ENCODE data around the gene MMRN2.
A peak's percentile ranks its signal among the peaks of the same experiment; 100 is the strongest.
"Not testable (repeated sequence)": the region's sequence is repeated elsewhere in the genome, so short reads cannot be mapped to it uniquely, and the experiment has no call there.

The MMRN2 gene, protein sequence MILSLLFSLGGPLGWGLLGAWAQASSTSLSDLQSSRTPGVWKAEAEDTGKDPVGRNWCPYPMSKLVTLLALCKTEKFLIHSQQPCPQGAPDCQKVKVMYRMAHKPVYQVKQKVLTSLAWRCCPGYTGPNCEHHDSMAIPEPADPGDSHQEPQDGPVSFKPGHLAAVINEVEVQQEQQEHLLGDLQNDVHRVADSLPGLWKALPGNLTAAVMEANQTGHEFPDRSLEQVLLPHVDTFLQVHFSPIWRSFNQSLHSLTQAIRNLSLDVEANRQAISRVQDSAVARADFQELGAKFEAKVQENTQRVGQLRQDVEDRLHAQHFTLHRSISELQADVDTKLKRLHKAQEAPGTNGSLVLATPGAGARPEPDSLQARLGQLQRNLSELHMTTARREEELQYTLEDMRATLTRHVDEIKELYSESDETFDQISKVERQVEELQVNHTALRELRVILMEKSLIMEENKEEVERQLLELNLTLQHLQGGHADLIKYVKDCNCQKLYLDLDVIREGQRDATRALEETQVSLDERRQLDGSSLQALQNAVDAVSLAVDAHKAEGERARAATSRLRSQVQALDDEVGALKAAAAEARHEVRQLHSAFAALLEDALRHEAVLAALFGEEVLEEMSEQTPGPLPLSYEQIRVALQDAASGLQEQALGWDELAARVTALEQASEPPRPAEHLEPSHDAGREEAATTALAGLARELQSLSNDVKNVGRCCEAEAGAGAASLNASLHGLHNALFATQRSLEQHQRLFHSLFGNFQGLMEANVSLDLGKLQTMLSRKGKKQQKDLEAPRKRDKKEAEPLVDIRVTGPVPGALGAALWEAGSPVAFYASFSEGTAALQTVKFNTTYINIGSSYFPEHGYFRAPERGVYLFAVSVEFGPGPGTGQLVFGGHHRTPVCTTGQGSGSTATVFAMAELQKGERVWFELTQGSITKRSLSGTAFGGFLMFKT

DNA sequence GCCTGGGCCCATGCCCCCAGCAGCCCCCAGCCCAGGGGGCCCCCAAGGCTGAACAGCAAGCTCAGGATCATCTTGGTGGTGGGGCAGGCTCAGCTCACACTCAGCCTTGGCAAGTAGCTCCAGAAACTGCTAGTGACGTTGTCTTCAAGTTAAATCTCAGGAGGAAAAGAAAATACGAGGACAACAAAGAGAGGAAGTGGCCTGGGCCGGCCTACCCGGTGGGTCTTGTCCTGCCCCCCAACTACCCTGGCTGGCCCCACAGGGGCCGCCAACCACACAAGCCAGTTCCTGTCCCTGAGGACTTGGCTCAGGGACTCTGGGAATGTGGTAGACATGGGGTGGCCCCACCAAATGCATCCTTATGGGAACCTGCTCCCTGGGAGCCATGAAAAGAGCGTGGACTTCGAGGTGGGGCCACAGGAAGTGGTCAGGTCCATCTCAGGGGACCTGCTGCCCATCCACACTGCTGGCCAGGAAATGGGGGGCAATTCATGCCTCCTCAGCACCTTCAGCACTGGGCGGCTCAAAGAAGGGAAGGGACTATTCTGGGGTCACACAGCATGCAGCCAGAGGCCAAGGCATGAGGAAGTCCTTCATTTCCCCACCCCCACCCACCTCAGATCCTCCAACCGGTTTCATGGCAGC lies at the start of gene MMRN2:
MMRN2 (minus strand) TSS at position 145 of the 645 bp plus-strand sequence; CDS start at position 71, 74 bp downstream.
- no peak for DNase-seq

DNA sequence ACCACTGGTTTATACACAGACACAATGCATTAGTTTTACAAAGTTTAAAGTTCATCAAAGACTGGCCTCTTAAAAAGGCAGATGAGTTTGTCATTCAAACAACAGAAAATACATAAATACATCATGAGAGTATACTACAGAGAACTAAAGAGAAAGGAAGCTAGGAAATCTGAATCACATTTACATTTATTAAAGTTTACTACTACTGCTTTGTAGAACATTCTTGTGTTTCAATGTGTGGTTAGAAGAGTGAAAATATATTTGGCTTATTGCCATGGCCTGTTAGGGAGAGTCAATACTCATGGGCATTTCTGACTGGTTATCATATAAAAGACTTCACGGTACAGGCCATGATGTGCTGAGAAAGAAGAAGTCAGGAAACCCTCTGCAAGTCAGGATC lies 49.7 kb upstream of the MMRN2 start:
- not testable (repeated sequence) for DNase-seq

DNA sequence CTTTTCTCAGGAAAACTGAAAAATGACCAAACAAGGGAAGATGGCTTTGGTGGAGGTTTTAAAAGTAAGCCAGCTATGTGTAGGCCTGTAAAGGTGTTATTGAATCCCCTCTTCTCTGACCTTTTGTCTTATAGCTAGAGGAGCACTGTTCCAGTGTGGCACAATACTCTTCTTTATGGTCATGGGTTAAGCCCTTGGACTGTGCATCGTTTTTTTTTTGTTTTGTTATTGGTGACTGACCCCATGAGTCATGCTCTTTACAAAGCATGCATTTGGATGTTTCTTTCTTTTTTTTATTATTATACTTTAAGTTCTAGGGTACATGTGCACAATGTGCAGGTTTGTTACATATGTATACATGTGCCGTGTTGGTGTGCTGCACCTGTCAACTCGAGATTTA lies 43.1 kb upstream of the MMRN2 start:
- DNase-seq, result no peak

DNA sequence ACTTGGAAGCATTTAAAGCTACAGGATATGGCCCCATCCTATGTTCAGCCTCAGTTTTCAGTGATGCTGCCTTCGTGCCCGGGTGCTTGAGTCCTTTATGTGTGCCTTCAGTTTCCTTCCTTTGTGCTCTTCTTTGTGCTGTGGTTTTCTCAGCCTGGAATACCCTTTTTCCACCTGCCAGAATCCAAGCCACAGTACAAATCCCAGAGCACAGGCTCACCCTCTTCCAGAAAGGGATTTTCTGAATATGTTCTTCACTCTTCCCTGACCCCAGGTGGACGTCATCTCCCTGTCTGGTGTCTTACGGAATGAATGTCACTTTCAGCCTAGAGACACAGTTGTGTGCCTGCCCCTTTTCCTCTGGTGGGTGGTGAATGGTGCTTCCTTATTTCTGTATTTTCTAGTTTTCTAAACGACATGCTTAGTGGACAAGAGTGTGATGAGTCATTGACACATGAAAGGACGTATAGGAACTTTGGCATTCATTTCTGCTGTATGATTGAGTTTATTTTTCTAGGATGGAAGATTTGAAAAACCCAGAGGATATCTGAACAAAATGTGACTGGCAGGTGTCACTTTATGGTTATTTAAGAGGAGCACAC lies 42.5 kb upstream of the MMRN2 start:
- DNase-seq, result not testable (repeated sequence)

DNA sequence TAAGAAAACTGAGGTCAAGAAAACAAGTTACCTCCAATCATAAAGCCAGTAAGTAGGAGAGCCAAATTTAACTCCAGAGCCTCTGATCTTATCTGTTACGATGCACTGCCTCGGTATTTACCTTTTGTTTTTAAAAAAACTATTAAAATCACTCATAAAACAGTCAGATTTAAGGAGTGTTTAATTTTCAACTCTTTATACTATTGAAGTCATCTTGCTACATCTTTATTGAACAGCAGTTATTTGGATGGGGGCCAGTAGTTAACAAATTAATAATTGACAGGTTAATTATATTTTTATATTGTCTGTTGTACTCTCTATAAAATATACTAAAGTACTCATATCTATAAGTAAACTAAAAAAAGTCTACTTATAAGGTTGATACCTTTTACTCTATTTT lies 35.5 kb upstream of the MMRN2 start:
- no peak for DNase-seq

DNA sequence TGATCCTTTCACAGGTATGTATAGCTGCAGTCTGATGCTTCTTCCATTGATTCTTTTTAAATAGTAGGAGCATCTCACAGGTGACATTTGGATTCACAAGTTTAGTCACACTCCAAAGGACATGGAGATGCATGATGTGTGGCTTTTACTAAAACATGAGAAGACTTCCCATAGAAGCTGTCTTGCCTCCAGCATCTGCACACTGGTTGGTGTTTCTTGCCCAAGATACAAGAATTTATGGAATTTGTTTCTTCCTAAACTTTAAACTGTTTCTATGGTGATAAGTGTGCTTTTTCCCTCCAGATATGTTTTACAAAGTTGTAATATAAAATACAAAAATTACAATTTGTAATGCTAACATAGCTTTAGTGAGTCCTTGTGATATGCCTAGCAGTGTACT lies 35.0 kb upstream of the MMRN2 start:
- DNase-seq, result no peak

DNA sequence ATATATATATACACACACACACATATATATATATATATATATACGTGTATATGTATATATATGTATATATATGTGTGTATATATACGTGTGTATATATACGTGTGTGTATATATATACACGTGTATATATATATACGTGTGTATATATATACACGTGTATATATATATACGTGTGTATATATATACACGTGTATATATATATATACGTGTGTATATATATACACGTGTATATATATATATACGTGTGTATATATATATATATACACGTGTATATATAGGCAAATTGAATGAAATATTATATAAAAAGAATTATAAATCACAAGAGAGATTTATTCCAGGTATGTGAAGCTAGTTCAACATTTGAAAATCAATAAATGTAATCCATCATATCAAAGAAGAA lies 33.9 kb upstream of the MMRN2 start:
- not testable (repeated sequence) for DNase-seq

DNA sequence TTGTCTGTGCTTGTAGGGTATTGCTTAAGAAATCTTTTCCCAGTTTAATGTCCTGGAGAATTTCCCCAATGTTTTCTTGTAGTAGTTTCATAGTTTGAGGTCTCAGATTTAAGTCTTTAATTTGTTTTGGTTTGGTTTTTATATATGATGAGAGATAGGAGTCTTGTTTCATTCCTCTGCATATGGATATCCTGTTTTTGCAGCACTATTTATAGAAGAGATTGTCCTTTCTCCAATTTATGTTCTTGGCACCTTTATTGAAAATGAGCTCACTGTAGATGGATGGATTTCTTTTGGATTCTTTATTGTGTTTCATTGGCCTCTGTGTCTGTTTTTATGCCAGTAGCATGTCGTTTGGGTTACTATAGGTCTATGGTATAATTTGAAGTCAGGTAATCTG lies 31.1 kb upstream of the MMRN2 start:
- no peak for DNase-seq

DNA sequence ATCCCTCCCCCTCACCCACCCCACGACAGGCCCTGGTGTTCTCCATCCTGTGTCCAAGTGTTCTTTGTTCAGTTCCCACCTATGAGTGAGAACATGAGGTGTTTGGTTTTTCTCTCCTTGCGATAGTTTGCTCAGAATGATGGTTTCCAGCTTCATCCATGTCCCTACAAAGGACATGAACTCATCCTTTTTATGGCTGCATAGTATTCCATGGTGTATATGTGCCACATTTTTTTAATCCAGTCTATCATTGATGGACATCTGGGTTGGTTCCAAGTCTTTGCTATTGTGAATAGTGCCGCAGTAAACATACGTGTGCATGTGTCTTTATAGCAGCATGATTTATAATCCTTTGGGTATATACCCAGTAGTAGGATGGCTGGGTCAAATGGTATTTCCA lies 27.1 kb upstream of the MMRN2 start:
- not testable (repeated sequence) for DNase-seq

DNA sequence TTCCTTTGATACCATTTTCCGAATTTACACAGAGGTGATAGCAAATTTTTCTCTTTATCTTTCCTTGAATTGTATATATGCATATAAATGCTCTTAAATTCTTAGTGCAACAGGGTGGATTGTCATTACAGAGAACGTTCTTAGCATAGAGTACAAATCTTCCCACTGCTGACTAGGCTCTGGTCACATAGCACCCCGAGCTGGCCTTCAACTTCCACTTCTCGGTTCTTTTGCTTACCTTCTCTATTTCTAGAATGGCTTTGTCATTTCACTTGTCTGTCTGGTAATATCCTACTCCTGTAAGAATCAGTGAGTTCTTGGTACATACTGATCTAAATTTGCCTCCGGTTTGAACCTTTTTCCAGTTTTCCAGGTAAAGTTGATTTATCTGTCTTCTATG lies 24.3 kb upstream of the MMRN2 start:
- DNase-seq, result no peak

DNA sequence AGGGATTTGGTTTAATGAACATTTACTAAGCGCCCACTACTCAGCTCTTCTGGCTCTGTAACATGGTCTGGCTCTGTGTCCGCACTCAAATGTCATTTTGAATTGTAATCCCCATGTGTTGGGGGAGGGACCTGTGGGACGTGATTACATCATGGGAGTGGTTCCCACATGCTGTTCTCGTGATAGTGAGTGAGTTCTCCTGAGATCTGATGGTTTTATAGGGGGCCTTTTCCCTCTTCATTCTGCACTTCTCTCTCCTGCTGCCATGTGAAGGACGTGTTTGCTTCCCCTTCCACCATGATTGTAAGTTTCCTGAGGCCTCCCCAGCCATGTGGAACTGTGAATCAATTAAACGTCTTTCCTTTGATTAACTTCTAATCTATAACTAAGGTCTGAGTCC lies 23.6 kb upstream of the MMRN2 start:
- not testable (repeated sequence) for DNase-seq

DNA sequence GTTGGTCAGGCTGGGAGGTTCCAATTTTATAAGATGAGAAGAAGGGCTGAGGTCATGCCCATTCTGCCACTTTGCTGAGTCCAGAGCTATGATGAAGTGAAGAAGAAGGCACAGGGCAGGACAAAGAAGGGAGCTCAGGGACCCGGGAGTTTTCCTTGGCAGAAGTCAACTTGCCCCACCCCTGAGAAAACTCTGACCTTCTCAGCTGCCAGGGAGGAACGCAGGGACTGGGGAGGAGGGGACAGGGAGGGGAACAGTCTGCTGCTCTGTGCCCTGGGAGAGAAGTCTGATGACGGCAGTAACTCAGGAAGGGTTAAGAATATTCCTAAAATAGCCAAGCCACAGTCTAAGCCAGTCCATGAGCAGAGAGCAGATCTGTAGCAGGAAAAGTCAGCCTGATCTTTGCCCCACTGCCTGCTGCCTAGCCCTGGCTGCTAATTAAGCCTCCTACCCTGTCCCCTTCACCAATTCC lies 22.6 kb upstream of the MMRN2 start:
- DNase-seq, result no peak

DNA sequence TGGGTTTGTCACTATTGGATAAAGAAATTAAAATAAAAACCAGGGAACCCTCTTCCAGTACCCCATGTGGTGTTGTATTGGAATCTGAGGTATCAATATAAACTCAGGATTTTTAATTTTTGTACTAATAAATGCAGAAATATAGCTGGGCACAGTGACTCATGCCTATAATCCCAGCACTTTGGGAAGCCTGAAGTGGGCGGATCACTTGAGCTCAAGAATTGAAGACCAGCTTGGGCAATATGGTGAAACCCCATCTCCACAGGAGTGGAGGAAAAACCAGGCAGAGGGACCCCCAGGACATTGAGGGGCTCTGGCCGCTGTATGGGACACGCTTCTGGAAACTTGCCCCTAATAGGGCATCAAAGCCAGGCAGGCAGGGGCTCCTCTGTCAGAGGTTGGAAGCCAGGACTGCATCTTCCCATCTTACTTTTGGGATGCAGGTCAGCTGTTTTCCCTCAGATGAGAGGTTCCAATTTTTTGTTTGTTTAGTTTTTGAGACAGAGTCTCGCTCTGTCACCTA lies 21.9 kb upstream of the MMRN2 start:
- DNase-seq, result no peak

DNA sequence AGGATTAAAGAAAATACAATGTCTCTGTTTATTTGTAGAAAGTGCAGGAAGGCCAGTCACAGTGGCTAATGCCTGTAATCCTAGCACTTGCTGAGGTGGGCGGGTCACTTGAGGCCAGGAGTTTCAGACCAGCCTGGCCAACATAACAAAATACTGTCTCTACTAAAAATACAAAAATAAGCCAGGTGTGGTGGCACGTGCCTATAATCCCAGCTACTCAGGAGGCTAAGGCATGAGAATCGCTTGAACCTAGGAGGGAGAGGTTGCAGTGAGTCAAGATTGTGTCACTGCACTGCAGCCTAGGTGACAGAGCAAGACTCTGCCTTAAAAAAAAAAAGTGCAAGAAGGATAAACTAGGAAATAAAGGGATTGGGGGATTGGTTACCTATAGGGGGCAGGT lies 21.0 kb upstream of the MMRN2 start:
- not testable (repeated sequence) for DNase-seq

DNA sequence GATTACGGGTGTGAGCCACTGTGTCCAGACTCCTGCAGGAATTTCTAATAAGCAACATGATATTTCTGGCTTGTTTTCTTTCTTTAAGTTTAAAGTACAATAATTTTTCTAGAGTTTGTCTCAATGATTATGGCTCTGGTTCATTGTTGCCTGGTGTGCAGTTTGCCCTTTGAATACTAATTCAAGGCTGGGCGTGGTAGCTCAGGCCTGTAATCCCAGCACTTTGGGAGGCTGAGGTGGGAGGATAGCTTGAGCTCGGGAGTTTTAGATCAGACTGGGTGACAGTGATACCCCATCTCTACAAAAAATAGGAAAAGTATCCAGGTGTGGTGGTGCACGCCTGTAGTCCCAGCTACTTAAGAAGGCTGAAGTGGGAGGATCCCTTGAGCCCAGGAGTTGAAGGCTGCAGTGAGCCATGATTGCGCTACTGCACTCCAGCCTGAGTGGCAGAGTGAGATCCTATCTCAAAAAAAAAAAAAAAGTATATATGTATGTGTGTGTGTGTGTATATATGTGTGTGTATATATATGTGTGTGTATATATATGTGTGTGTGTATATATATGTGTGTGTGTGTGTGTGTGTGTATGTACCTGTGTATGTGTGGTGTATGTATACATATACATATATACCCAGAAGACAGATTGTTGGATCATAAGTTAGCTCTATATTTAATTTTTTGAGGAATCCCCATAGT lies 19.1 kb upstream of the MMRN2 start:
- no peak for DNase-seq

DNA sequence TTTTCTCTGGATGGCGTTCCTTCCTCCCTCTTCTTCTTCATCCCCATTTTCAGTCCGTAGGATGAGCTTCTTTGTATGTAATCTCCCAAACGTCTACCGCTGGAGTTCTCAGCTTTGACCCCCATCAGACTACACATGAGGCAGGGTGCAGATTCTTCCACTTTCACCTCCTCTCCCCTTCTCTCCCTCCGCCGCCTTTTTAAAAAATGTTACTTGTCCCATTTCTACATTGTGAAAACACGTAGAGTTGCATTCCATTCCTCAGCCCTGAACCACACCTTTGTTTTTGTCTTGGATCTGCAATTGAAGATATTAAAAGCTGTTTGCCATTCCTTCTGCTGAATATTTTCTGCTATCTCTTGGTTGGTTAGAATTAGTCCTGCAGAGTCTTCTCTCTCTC lies 17.1 kb upstream of the MMRN2 start:
- DNase-seq, result no peak

DNA sequence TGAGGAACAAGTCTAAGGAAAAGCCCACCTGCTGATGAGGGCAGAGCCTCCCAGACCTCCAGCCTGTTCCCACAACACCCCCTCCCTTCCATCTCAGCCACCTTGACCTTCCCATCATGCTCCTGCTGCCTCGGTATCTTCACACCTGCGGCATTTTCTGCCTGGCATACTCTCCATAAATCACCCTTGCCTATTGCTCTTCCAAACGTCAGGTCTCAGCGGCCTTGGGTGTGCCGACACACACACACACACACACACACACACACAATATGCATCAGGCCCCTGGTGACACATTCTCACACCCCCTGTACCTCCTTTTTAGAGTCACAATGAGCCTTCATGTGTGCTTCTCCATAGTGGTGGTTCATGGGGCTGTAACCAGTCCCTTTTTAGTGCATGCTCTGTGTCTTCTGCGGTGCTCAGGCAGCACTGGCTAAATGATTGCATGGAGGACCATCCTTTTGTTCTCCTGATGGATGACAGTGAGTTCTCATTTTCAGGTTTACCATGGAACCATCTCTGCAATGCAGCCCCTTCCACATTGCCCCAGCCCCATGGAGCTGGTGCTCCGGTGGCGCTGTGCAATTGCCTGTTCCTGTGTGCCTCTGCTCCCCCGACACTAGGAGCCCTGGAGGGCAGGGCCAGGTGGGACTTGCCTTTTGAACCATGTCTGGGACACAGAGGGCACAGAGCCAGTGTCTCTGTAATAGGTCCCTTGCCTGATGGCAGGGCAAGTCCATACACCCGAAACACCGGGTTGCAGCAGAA lies 15.4 kb upstream of the MMRN2 start:
- no peak for DNase-seq

DNA sequence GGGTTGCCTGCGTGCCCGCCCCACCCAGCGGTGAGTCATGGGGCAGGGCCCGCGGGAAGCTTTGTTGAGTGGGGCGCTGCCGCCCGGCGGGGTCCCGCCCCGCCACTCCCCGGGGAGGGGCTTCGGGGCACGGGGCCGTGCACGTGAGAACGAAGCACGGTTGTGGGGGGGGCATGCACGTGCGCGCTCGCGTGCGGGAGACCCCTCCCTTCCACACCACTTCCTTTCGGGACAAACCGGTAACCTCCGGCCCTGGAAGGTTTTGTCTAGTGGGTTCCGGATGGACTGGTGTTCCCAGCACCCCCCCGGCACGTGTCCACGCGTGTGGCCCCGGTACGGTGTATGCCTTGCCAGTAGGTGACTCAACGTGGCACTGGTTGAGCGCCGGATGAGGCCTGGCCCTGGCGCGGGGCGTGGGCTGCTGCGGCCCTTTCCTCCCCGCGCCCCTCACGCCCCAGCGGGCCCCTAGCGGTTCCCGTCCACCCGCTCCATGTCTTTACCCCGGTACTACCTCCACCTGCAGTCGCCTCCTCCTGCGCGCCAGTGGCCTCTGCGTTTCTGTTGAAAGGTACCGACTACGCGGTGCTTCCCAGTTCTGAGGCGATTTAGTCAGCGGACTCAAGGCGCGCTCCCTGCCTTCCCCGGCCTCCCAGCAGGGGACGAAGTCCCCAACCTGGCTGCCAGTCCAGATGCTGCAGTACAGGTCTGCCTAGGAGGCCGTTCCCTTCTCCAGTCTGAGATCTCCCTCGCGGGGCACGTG lies 14.0 kb upstream of the MMRN2 start:
- peak; percentile 82 for DNase-seq

DNA sequence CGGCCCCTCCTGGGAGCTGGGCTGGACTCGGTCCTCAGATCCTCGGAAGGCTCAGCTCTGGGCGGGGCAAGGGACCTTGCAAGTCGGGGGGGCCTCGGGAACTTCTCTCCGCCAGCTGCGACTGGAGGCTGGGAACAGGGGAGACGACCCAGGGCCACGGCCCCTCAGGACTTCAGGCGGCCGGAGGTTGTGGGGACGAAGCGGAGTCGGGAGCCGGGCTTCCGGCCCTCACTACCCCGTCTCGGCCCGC lies 13.5 kb upstream of the MMRN2 start:
- DNase-seq, result no peak

DNA sequence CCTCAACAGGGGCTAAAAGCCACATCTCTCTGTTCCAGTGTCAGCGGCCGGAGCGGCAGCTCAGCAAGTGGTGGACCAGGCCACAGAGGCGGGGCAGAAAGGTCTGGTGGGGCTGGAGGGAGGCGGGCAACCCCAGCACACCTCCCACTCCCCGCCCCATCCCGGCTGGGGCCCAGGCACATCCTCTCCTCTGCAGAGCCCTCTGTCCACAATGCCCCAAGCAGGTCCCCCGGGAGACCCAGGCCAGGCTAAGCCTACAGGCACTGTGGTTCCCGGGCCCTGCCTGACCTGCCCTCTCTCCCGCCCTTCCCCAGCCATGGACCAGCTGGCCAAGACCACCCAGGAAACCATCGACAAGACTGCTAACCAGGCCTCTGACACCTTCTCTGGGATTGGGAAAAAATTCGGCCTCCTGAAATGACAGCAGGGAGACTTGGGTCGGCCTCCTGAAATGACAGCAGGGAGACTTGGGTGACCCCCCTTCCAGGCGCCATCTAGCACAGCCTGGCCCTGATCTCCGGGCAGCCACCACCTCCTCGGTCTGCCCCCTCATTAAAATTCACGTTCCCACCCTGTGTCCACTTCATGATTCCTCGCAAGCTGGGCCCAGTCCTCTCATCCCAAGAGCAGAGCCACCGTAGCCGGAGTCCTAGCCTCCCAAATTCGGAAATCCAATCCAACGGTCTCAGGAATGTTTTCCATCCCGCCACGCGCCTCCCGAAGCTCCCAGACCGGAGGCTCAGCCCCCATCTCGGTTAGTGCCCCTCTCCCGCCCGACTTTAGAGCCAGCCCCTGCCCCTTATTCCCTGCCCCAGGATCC lies 13.0 kb upstream of the MMRN2 start:
- no peak for DNase-seq
